IPS DF 6.9 (cell line): ENCODE data around the gene AOAH.

Experiments
- DNase-seq: peaks from one replicate; pipeline ENCODE4 v3.0.0-alpha.2; 2013; ENCODE audit warnings: low read depth, low spot score
- H3K27ac ChIP-seq: one replicate; pipeline ENCODE4 v1.5.1; 2013; ENCODE audit warnings: low read length, control low read depth
- H3K27me3 ChIP-seq: 2 replicates; pipeline ENCODE4 v1.6.1; 2013; ENCODE audit warnings: mild to moderate bottlenecking, low read length; ENCODE audit not compliant: control insufficient read depth, insufficient read depth
- H3K36me3 ChIP-seq: 2 replicates; pipeline ENCODE4 v1.6.1; 2013; ENCODE audit warnings: low read length; ENCODE audit not compliant: control insufficient read depth, insufficient read depth
- H3K4me1 ChIP-seq: 2 replicates; pipeline ENCODE4 v1.6.1; 2013; ENCODE audit warnings: low read length; ENCODE audit not compliant: control insufficient read depth, insufficient read depth
- H3K4me3 ChIP-seq: 2 replicates; pipeline ENCODE4 v1.5.1; 2013; ENCODE audit warnings: mild to moderate bottlenecking, low read length
- H3K9me3 ChIP-seq: 2 replicates; pipeline ENCODE4 v1.6.1; 2013; ENCODE audit warnings: low read length, inconsistent platforms; ENCODE audit not compliant: control insufficient read depth, insufficient read depth
- WGBS: extraction: QIAGEN DNeasy Blood & Tissue Kit; methylation state at CpG from one replicate; pipeline ENCODE4 v1.1.7; 2013; ENCODE audit warnings: mixed read lengths, missing lambda C conversion rate; ENCODE audit not compliant: insufficient read length, insufficient coverage; 5-methylcytosine and 5-hydroxymethylcytosine counted together

Gene AOAH

GRCh38 chr7:36736899-36737211 lies 12.6 kb upstream of the AOAH start:
- Histone ChIP-seq H3K4me3 (no peak overlapping the region), H3K36me3 (no peaks in the 10 kb centered on the region), H3K27me3 (no peaks in the 10 kb centered on the region), H3K4me1 (no peaks in the 10 kb centered on the region), H3K9me3 (no peaks in the 10 kb centered on the region), H3K27ac (no peak overlapping the region)
- no CpG with 5 or more reads among the region's 6 CpGs for WGBS
- DNase-seq = no peak

GRCh38 chr7:36736090-36736898 lies 12.0 kb upstream of the AOAH start:
- Histone ChIP-seq H3K27me3 (no peaks in the 10 kb centered on the region), H3K4me1 (no peaks in the 10 kb centered on the region), H3K27ac (no peak overlapping the region), H3K9me3 (no peaks in the 10 kb centered on the region), H3K36me3 (no peaks in the 10 kb centered on the region), H3K4me3 (no peak overlapping the region)
- no CpG with 5 or more reads among the region's 4 CpGs for WGBS
- no peak for DNase-seq

GRCh38 chr7:36735172-36735571 lies 10.9 kb upstream of the AOAH start:
- WGBS = no CpG with 5 or more reads among the region's 2 CpGs
- H3K36me3 ChIP-seq = no peaks in the 10 kb centered on the region
- H3K9me3 ChIP-seq = no peaks in the 10 kb centered on the region
- H3K27me3 ChIP-seq = no peaks in the 10 kb centered on the region
- H3K4me1 ChIP-seq = no peaks in the 10 kb centered on the region
- no peak overlapping the region for H3K4me3 ChIP-seq
- no peak for DNase-seq
- H3K27ac ChIP-seq = no peak overlapping the region

DNA sequence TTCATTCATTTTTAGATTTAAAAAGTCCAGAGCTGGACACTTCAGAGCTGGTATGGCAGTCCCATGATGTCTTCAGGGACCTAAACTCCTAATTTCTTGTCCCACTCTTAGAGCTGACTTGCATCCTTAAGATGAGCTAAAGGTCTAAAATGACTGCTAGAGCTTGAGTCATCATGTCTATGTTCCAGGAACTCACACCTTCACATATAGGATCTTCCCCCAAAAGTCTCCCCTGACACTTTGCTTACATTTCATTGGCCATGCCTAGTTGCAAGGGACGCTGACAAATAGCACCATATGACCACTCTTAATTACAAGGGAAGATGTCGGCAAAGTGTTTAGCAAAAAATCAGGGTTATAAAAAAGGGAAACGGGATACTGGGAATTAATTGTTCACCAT lies 10.4 kb upstream of the AOAH start:
- no peaks in the 10 kb centered on the region for H3K4me1 ChIP-seq
- no peak for DNase-seq
- no peaks in the 10 kb centered on the region for H3K36me3 ChIP-seq
- H3K27me3 ChIP-seq = no peaks in the 10 kb centered on the region
- no CpG with 5 or more reads among the region's 3 CpGs for WGBS
- no peaks in the 10 kb centered on the region for H3K9me3 ChIP-seq
- H3K27ac ChIP-seq = no peak overlapping the region
- H3K4me3 ChIP-seq = no peak overlapping the region

DNA sequence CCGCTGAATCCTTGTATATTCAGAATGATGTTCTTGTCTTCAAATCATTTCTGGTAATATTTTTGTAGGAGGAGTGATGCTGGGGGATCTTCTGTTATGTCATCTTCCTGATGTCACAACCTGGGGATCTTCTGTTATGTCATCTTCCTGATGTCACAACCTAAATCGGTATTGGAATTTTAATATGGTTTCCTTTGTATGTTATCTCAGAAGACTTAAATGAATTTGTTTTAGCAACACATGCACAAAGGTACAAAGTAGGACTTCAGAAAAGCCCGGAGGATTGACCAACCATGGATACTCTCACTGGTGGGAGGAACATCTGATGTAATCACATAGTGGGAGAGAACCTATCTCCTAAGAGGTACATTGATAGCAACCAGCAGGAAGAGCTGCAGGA lies 9.1 kb upstream of the AOAH start:
- Histone ChIP-seq H3K4me1 (no peaks in the 10 kb centered on the region), H3K9me3 (no peaks in the 10 kb centered on the region), H3K27me3 (no peaks in the 10 kb centered on the region), H3K36me3 (no peaks in the 10 kb centered on the region), H3K27ac (no peak overlapping the region), H3K4me3 (no peak overlapping the region)
- no peak for DNase-seq
- WGBS = no CpG with 5 or more reads among the region's 3 CpGs

DNA sequence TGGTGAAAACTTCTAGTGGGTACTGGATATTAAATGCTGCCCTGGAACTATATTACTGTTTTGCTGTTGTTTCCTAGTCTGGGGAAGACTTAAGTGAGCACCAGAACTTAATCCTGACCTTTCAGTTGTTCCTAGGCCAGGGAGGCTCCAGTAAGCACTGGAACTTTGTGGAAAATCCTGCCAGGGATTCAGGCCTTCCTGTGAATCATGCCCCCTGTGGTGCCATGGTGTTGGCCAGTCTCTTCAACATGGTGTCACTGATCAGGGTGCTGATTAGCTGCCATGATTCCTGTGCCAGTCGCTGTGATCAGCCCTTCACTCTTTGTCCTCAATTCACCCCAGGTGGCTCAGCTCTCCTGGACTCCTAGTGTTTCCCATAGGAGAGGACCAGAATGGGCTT lies 8.5 kb upstream of the AOAH start:
- no CpG with 5 or more reads among the region's 1 CpG for WGBS

GRCh38 chr7:36730046-36730445 lies 5.8 kb upstream of the AOAH start:
- no peaks in the 10 kb centered on the region for H3K27me3 ChIP-seq
- no peak for DNase-seq
- H3K27ac ChIP-seq = no peak overlapping the region
- no peak overlapping the region for H3K4me3 ChIP-seq
- H3K9me3 ChIP-seq = no peaks in the 10 kb centered on the region
- no peaks in the 10 kb centered on the region for H3K36me3 ChIP-seq
- H3K4me1 ChIP-seq = no peaks in the 10 kb centered on the region
- WGBS = no CpG with 5 or more reads among the region's 2 CpGs

More for the DNA sequence above, 8.5 kb upstream of the AOAH start:
- no peaks in the 10 kb centered on the region for H3K27me3 ChIP-seq
- H3K36me3 ChIP-seq = no peaks in the 10 kb centered on the region
- no peak overlapping the region for H3K27ac ChIP-seq
- no peak overlapping the region for H3K4me3 ChIP-seq
- no peaks in the 10 kb centered on the region for H3K4me1 ChIP-seq
- no peak for DNase-seq
- no peaks in the 10 kb centered on the region for H3K9me3 ChIP-seq

DNA sequence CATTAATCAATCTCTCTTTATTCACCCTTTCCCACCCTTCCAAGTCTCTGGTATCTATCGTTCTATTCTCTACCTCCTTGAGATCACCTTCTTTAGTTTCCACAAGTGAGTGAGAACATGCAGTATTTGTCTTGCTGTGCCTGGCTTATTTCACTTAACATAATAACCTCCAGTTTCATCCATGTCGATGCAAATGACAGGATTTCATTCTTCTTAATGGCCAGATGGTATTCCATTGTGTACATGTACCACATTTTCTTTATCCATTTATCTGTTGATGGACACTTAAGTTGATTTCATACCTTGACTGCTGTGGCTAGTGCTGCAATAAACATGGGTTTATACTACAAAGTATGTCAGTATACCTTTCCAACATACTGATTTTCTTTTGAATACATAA lies 3.8 kb upstream of the AOAH start:
- no CpG with 5 or more reads among the region's 2 CpGs for WGBS

GRCh38 chr7:36726806-36727503 lies 2.7 kb upstream of the AOAH start:
- WGBS = no CpG with 5 or more reads among the region's 4 CpGs
- Histone ChIP-seq H3K4me3 (no peak overlapping the region), H3K27me3 (no peaks in the 10 kb centered on the region), H3K36me3 (no peaks in the 10 kb centered on the region), H3K4me1 (no peaks in the 10 kb centered on the region), H3K27ac (no peak overlapping the region), H3K9me3 (no peaks in the 10 kb centered on the region)
- no peak for DNase-seq

More for the DNA sequence above, 3.8 kb upstream of the AOAH start:
- Histone ChIP-seq H3K4me3 (no peak overlapping the region), H3K36me3 (no peaks in the 10 kb centered on the region), H3K27me3 (no peaks in the 10 kb centered on the region), H3K9me3 (no peaks in the 10 kb centered on the region), H3K4me1 (no peaks in the 10 kb centered on the region), H3K27ac (no peak overlapping the region)
- DNase-seq = no peak

DNA sequence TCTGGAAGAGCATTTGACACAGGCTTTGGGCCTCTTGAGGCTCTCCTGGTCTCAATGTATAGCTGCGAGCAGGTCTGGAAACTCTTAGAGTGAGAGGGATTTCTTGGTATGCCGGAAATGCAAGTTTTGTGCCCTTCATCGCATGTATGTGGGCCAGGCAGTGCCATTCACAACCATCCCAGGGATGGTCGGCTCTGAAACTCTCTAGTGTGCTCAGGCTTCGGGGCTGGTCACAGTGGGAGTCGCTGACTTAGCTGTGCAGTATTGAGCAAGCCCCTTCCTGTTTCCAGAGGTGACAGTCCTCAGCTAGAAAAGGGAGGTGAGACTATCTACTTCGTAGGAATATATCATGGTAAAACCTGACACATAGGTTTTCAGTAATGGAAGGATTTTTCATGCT lies 2.0 kb upstream of the AOAH start:
- Histone ChIP-seq H3K36me3 (no peaks in the 10 kb centered on the region), H3K27me3 (no peaks in the 10 kb centered on the region), H3K4me1 (no peaks in the 10 kb centered on the region), H3K9me3 (no peaks in the 10 kb centered on the region), H3K4me3 (no peak overlapping the region), H3K27ac (no peak overlapping the region)
- no CpG with 5 or more reads among the region's 7 CpGs for WGBS
- DNase-seq = no peak

GRCh38 chr7:36724996-36725395 lies 702 bp upstream of the AOAH start:
- Histone ChIP-seq H3K27ac (no peak overlapping the region), H3K4me3 (no peak overlapping the region), H3K4me1 (no peaks in the 10 kb centered on the region), H3K9me3 (no peaks in the 10 kb centered on the region), H3K27me3 (no peaks in the 10 kb centered on the region), H3K36me3 (no peaks in the 10 kb centered on the region)
- no peak for DNase-seq
- WGBS = no CpG with 5 or more reads among the region's 2 CpGs
